AG20443 (cell line): ENCODE measurements around the gene CKMT2.
"Not testable (repeated sequence)": the region's sequence is repeated elsewhere in the genome, so short reads cannot be mapped to it uniquely, and the experiment has no call there.

Source experiments
- DNase-seq: peaks from one replicate; pipeline ENCODE4 v3.0.0; 2012; ENCODE audit warnings: low spot score, mixed read lengths

Gene CKMT2

DNA sequence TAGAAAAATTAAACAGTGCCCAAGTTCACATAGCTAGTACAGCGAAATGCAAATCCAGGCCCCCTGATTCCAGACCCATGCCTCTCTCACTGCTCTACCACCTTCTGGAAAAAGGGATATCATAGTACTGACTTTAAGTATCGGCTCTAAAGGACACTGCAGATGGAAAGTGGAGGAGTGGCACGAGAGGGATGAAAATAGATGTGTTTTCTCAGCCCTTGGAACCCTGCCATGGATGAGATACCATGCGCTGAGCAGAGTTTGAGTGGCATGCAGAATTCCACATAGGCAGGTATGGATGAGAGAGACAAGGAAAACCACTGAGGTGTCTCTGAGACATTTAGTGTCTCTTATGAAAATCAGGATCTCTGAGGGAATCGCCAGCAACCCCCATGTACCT lies 18.8 kb downstream of the CKMT2 start:
- no peak for DNase-seq

- DNase-seq = no peak
Measured at GRCh38 chr5:81252904-81253303, 19.8 kb downstream of the CKMT2 start.

DNA sequence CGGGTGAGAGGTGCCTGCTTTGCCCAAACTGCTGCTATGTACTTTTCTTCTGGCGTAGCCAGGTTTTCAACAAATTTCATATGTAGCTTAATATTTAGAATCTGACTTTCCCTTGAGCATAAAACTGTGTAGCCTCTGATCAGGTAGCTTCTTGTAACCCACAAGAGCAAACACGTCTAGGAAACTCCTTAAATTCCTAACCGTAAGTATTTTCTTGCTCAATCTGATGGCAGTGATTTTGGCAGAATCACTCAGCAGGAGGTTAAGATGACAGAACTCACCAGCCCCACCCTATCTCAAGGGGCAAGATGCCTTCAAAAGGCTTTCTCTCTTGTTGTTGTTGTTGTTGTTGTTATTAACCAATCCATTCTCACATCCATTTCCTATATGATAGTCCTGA lies 20.8 kb downstream of the CKMT2 start:
- DNase-seq = no peak

DNA sequence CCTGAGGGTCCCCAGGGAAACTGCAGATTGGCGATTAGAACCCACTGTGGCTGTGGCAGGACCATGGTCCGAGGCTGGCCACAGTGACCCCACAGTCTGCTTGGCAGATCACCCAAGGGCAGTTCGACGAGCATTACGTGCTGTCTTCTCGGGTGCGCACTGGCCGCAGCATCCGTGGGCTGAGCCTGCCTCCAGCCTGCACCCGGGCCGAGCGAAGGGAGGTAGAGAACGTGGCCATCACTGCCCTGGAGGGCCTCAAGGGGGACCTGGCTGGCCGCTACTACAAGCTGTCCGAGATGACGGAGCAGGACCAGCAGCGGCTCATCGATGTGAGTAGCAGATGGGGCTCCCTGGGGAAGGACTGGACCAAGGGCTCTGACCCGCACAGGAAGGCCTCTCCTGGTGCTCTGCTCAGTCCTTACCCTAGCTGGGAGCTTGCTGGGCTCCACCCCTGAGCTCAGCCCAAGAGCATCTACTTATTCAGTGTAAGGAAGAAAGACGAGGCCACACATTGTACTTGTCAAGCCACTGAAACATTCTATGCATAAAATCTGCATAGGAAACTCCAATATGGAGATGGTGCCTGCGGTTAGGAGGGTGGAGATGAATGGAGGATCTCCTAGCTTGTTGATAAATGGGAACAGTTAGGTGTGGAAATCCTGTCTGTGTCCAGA lies 21.9 kb downstream of the CKMT2 start:
- no peak for DNase-seq

DNA sequence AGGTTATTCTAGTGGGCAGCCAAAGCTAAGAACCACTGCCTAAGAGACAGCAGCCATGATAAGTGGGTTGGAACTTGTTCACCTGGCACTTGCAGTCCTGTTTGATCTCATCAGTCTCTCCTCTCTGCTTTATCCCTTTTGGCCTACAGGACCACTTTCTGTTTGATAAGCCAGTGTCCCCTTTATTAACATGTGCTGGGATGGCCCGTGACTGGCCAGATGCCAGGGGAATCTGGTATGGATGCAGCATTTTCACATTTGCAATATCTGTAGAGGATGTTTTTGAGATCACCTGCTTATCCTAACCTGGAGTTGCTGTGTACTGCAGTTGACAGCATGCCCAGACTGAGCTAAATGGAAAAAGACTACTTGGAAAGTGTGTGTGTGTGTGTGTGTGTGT lies 23.6 kb downstream of the CKMT2 start:
- no peak for DNase-seq

DNA sequence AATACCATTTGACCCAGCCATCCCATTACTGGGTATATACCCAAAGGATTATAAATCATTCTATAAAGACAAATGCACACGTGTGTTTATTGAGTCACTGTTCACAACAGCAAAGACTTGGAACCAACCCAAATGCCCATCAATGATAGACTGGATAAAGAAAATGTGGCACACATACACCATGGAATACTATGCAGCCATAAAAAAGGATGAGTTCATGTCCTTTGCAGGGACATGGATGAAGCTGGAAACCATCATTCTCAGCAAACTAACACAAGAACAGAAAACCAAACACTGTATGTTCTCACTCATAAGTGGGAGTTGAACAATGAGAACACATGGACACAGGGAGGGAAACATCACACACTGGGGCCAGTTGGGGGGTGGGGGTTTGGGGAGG lies 29.7 kb downstream of the CKMT2 start:
- not testable (repeated sequence) for DNase-seq

DNA sequence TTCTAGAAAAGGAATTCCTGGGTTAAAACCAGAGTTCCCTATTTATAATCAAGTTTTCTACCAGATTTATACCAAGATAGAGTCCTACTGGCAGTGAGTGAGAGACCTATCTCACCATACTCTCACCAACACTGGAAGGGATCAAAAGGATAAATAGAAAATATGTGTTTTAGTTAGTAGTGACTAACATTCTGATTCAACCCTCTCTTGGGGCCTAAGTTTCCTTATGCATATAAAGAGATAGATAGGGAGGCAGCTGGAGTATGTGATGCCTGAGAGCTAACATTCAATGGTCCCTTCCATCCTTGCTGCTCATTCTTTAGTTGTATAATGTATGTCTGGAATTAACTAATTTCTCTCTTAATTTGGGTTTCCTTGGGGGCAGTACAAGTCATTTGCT lies 32.0 kb downstream of the CKMT2 start:
- no peak for DNase-seq

DNA sequence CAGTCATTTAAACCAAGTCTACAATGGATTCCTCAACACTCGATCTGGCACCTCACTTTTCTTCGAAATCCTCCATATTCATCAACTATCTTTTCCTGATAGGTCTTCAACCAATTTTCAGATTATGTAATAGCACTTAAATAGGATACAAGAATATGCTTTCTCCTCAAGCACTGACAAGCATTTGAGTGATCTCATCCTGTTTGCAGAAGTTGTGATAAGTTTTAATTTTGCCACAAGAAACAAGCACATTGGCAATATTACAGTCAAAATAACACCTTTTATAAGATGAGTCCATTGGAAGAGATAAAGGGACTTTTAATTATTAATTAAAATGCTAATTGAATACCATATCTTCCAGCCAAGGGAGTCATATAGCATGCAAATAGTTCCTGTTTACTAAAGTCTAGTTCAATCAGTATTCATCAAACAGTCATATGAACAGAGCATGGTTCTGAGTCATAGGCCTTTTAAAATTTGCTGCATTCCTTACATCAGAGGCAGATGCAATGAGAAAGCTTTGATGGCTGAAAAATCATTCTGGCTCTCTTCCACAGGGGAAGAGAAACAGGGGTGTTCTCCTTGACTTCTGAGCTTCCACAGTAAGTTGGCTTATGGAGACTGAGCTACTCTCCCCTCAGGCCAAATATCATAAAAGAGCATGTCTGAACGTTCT lies 35.5 kb downstream of the CKMT2 start:
- peak; percentile 74 for DNase-seq

DNA sequence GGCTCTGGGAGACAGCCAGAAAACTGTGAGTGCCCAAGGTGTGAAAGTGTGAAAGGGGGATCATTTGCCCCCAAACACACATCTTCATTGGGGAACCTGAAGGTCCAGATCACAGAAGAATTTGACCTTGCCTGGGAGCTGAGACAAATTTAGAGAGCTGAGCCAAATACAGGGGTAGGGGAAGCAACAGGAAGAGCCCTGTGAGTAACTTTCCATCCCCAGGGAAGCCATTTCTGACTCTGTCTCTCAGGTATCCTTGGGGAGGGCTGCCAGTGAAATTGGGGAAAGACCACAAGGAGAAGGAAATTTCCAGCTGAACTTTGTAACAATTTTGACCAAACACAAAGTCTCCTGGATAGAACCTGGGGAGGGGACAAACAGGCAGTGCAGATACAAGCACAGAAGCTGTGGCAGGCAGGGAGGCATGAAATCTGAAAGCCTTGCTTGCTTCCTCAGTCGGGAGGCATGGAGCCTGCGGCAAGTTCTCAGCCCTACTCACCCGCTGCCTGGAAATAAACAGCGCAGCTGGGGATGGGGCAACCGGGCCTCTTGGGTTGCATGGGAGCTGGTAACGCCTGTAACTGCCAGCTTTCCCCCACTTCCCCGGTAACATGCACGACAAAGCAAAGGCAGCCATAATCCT lies 36.8 kb downstream of the CKMT2 start:
- DNase-seq = no peak

- not testable (repeated sequence) for DNase-seq
Measured at GRCh38 chr5:81270394-81271027, 37.4 kb downstream of the CKMT2 start.

- DNase-seq = no peak
Measured at GRCh38 chr5:81283976-81284375, 50.9 kb downstream of the CKMT2 start.

- DNase-seq = no peak
Measured at GRCh38 chr5:81286059-81286617, 53.0 kb downstream of the CKMT2 start.

DNA sequence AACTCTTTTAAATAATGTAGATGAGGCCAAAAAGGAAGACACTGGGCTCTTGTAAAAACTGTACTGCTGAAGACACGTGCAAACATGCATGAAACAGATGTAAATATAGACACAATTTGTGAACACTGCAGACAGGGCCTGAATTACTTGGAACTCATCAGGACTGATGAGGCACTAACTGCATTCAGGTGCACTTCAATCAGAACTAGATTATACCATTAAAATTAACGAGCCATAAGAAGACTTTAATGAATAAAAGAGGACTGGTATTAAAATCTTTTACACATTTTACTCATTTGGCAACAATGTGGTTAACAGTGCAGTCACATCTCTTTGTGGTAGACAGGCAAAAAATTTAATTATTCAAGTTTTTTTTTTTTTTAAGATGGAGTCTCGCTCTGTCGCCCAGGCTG lies 54.9 kb downstream of the CKMT2 start:
- no peak for DNase-seq

GRCh38 chr5:81290146-81290545 lies 57.0 kb downstream of the CKMT2 start:
- no peak for DNase-seq

DNA sequence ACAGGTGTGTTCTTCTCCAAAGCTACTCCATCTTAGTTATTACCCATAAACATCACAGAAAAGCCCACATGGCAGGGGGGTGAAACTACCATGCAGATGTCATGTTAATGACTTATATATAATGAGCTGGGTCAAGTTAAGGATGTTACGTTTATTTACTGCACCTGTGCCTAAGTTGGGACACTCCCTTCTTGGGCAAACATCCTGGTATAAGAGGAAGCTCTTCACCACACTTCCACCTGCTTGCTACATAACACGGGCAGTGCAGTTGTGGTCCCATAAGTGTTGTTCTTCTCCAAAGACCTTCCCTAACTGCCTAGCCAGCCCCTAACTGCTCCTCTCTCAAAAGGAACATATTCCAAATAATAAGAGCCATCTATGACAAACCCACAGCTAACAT lies 59.0 kb downstream of the CKMT2 start:
- no peak for DNase-seq

GRCh38 chr5:81294021-81294420 lies 60.9 kb downstream of the CKMT2 start:
- not testable (repeated sequence) for DNase-seq

DNA sequence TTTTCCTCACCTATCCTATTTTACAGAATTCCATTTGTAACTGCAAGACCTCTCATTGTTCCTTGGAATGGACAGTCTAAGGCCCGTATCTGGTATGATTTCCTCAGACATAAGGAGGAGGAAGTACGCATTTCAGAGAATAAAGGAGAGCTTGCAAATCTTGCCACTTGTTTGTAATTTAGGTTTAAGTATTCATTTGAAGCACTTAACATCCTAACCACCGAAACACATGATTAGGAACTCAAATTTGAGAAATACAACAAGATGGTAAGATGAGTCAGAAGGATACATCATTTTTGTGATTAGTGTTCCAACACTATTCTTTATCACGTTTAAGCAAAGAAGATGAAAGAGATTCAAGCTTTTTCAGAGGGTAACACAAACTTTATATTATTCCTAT lies 64.4 kb downstream of the CKMT2 start:
- DNase-seq = no peak

- DNase-seq = no peak
Measured at GRCh38 chr5:81300921-81301270, 67.8 kb downstream of the CKMT2 start.

DNA sequence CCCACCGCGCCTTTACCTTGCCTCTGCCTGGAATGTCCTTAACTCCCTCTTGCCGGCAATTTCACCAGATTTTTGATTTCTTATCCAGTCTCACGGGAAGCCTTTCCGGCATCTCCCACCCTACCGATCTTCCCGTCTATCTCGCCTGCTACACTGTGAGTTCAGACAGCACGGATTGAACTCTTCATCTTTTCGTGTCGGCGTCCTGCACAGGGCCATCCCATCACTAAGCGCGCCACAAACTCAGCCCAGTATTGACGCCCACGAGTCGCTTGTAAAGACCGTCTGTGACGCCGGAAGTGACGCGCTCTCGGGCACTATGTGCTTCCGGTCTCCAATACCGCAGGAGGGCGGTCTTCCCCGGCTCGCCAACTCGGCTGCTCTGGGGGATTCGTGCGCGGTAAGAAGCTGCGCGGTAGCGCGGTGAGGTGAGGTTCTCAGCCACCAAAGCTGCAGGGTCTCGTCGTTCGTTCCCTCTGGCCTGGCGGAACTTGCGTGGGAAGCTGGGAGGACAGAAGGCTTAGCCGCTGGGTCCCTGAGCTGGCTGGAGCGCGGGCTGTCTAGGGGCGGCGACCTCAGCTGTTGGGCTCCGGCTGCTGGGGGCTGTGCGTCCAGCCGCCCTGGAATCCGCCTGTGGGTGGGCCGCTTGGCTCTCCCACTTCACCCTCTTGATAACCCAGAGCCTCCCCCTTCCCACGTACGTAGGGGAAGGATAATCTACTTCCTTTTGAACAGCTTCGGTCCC lies 68.3 kb downstream of the CKMT2 start, which contains the start of gene ZCCHC9:
Gene ZCCHC9, plus strand, starts transcription at position 317 of the 745 bp plus-strand sequence. CDS start 3,171 bp downstream, outside the sequence.
- DNase-seq = peak; percentile 94

- DNase-seq = no peak
Measured at GRCh38 chr5:81302596-81302995, 69.5 kb downstream of the CKMT2 start.

DNA sequence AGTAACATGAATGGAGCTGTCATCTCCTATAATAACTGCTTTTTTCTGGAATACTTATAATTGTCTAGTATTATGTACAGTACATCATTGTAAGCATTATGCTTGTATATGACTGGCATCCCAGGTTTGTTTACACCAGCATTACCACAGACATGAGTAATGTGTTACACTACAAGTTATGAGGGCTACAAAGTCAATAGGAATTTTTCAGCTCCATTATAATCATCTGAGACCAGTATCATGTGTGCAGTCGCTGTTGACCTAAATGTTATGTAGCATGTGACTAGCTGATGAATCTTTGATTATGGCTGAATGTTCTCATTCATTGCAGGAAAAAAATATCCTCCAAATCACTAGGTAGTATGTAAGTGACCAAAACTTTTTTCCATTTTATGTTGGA lies 70.4 kb downstream of the CKMT2 start:
- DNase-seq = peak; percentile 9

- DNase-seq = no peak
Measured at GRCh38 chr5:81305785-81306184, 72.7 kb downstream of the CKMT2 start.
